ENCODE measurements around the gene NRG3. TPM values are rescaled to one million over a fixed set of nuclear protein-coding genes. Genes with fewer than 3 reads are reported as not detected.

NRG3 gene
- total and polyA plus RNA-seq, 2 of the 8 experiments (the other 6 are each of a cell fraction or from before 2014, with no cell fraction given), result 4.2 to 5.0 TPM

DNA sequence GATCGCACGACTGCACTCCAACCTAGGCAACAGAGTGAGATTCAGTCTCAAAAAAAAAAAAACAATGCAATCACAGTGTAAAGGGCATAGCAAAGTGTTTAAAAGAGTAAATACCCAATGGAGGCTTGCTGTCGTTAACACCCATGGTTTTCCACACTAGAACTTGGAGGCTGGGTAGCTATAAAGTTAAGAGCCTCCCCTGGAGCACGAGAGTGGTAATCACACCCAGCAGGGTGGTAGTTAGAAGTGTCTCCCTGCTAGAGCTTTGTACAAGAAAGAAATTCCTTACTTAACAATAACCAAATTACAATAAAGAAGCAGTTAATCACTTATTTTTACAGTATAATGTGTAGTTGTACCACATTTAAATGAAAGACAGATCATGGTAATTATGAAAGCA is 1078.9 kb downstream of the NRG3 start:
- Histone ChIP-seq H2BK120ac (replicated peaks; ENCODE audit: low read depth, low read length) (no peak overlapping the region), H2BK5ac (ENCODE audit: low read depth, low read length) (no peak overlapping the region), H3K4me1 (replicated peaks in 1 of 4; ENCODE audit: control insufficient read depth in 3 of 4, insufficient read depth in 4 of 4, low read length in 3 of 4) (peaks cover 0 to 2% (median 0%) of the 10 kb centered on the region in 4 experiments; a peak in 2 of 7 replicates), H3K79me2 (ENCODE audit: control insufficient read depth in 1 of 2, insufficient read depth in 2 of 2, low read length in 2 of 2) (no peaks in the 10 kb centered on the region), H3K27ac (ENCODE audit: low read depth, low read length) (no peak overlapping the region), H3K18ac (ENCODE audit: extremely low read depth, low read length) (no peak overlapping the region), H3K9me3 (ENCODE audit: insufficient read depth in 2 of 2, low read depth in 1 of 2, low read length in 1 of 2) (no peaks in the 10 kb centered on the region), H4K8ac (ENCODE audit: extremely low read depth, insufficient read depth, low read length) (no peak overlapping the region), H4K5ac (ENCODE audit: insufficient read length, low read depth, low read length) (no peak overlapping the region), H3K23me2 (ENCODE audit: low read depth, low read length) (no peaks in the 10 kb centered on the region), H3K9ac (replicated peaks in 1 of 4; ENCODE audit: extremely low read depth in 1 of 4, low read depth in 3 of 4, low read length in 3 of 4) (no peak overlapping the region), H3K14ac (ENCODE audit: insufficient read length) (no peak overlapping the region), H3K27me3 (replicated peaks in 1 of 4; ENCODE audit: control insufficient read depth in 3 of 4, extremely low read depth in 1 of 4, insufficient read depth in 3 of 4, low read length in 3 of 4) (no peaks in the 10 kb centered on the region), H2BK20ac (ENCODE audit: low read length) (no peak overlapping the region), H3K36me3 (ENCODE audit: control insufficient read depth in 2 of 4, insufficient read depth in 4 of 4, low read length in 3 of 4) (no peaks in the 10 kb centered on the region), H3K4me2 (ENCODE audit: insufficient read depth in 1 of 2, low read depth in 2 of 2, low read length in 2 of 2) (no peak overlapping the region), H2AFZ (ENCODE audit: low read length) (no peak overlapping the region), H3K4ac (replicated peaks; ENCODE audit: insufficient read length, low read depth, low read length) (no peak overlapping the region), H4K20me1 (replicated peaks in 1 of 2; ENCODE audit: control insufficient read depth in 1 of 2, insufficient read depth in 2 of 2, low read length in 2 of 2) (no peaks in the 10 kb centered on the region), H3K56ac (replicated peaks; ENCODE audit: insufficient read length, low read depth, low read length) (no peak overlapping the region), H2BK15ac (ENCODE audit: low read length) (no peak overlapping the region), H2BK12ac (ENCODE audit: low read depth, low read length) (no peak overlapping the region), H3K23ac (ENCODE audit: insufficient read length) (no peak overlapping the region), H3K79me1 (ENCODE audit: low read depth, low read length) (no peaks in the 10 kb centered on the region), H3K4me3 (ENCODE audit: extremely low read depth in 1 of 4, insufficient read depth in 2 of 4, low read depth in 3 of 4, low read length in 4 of 4) (no peak overlapping the region), H4K91ac (replicated peaks; ENCODE audit: insufficient read length, low read length) (no peak overlapping the region), H2AK5ac (ENCODE audit: low read depth, low read length) (no peak overlapping the region)
- WGBS, 2 experiments (ENCODE audit: extremely low coverage in 1 of 2, insufficient coverage in 1 of 2, insufficient read length in 1 of 2, insufficient replicate concordance in 2 of 2, low coverage in 1 of 2, low lambda C conversion rate in 2 of 2, missing lambda C conversion rate in 1 of 2), result 88% methylated on average over 4 of the region's 4 CpGs; no CpG with 5 or more reads in 1 of the 2 experiments
- no peak for TF ChIP-seq PHF8 (conservative IDR thresholded peaks at IDR 0.05; ENCODE audit: low read depth, low read length)
- peak; percentile 44 to 53 for TF ChIP-seq RAD21 (IDR thresholded peaks at IDR 0.05 in 1 of 2, conservative IDR thresholded peaks at IDR 0.05 in 1 of 2; ENCODE audit: low read depth in 2 of 2, low read length in 2 of 2)
- TF ChIP-seq, protein P1, sequence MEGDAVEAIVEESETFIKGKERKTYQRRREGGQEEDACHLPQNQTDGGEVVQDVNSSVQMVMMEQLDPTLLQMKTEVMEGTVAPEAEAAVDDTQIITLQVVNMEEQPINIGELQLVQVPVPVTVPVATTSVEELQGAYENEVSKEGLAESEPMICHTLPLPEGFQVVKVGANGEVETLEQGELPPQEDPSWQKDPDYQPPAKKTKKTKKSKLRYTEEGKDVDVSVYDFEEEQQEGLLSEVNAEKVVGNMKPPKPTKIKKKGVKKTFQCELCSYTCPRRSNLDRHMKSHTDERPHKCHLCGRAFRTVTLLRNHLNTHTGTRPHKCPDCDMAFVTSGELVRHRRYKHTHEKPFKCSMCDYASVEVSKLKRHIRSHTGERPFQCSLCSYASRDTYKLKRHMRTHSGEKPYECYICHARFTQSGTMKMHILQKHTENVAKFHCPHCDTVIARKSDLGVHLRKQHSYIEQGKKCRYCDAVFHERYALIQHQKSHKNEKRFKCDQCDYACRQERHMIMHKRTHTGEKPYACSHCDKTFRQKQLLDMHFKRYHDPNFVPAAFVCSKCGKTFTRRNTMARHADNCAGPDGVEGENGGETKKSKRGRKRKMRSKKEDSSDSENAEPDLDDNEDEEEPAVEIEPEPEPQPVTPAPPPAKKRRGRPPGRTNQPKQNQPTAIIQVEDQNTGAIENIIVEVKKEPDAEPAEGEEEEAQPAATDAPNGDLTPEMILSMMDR (IDR thresholded peaks at IDR 0.05; ENCODE audit: control extremely low read depth in 1 of 3, insufficient read depth in 1 of 3, low read depth in 1 of 3, low read length in 3 of 3), result peak in 2 of 3 experiments; percentile 12 to 24; a peak in 2 of 4 replicates
- no peak for DNase-seq (ENCODE audit: low read depth in 1 of 2, low spot score in 2 of 2)
- POLR2A ChIA-PET (ENCODE audit: partially characterized antibody), result no interaction called here
- CTCF ChIA-PET (ENCODE audit: partially characterized antibody), result interaction anchor here (0.6 to 2.1 kb wide), 10 partner anchors 9 to 447 kb away, joined by 3 to 8 read pairs (median 4); no protein-coding TSS in a partner anchor
- no peak for FAIRE-seq
